HCT116 (cell line): ENCODE results near the gene PICK1. TPM values are rescaled to one million over a fixed set of nuclear protein-coding genes. Genes with fewer than 3 reads are reported as not detected.
A peak's percentile ranks its signal among the peaks of the same experiment; 100 is the strongest.

ENCODE experiments used
- ATAC-seq: fragments of 200-7000 bp; cut with Tn5 transposase; 2 replicates; pipeline ENCODE4 v1.9.1; 2020; ENCODE audit warnings: mild to moderate bottlenecking, moderate library complexity
- BruUV-seq: library from RNA; stranded (reverse); fragments of 400-500 nt; replicated peaks from 2 replicates; lab custom pipeline; 2021; lab: Mats Ljungman, UMichigan
- CTCF ChIA-PET: fragments of 300-600 bp; sonication (Branson Sonifier 250); formaldehyde crosslinking; loops from one replicate; lab custom pipeline; 2021; ENCODE audit warnings: antibody characterized with exemption; lab: Charles Lee
- POLR2A ChIA-PET: fragments of 300-600, 350-600 bp; sonication (Branson Sonifier 250); formaldehyde crosslinking; loops from one replicate; lab custom pipeline; 2021; ENCODE audit warnings: antibody characterized with exemption; lab: Charles Lee
- RAD21 ChIA-PET, 2 experiments: fragments of 300-600 bp; sonication (Branson Sonifier 250); formaldehyde crosslinking; loops; one replicate each; lab custom pipeline; 2023; ENCODE audit warnings: low total read pairs in 2 of 2; ENCODE audit not compliant: uncharacterized antibody in 2 of 2, unreplicated experiment in 2 of 2, low non-redundant PET in 1 of 2; lab: Charles Lee
- DNase-seq: peaks from one replicate; pipeline ENCODE4 v3.0.0-alpha.2; 2010; ENCODE audit warnings: low read depth, low spot score
- H2AFZ ChIP-seq: fragments of 200-600 bp; shearing (Covaris generic), sonication (generic); 2 replicates; pipeline ENCODE4 v1.6.1; 2017; ENCODE audit warnings: low read depth, mixed run types, mixed read lengths, antibody characterized with exemption, low read length; ENCODE audit not compliant: poor library complexity, severe bottlenecking
- H3K27ac ChIP-seq: 2 replicates; pipeline ENCODE4 v1.5.1; 2012; ENCODE audit warnings: low read depth, low read length
- H3K27me3 ChIP-seq: fragments of 200-600 bp; sonication (generic); 2 replicates; pipeline ENCODE4 v1.6.1; 2016; ENCODE audit warnings: mixed run types, low read length, mixed read lengths; ENCODE audit not compliant: insufficient read depth
- H3K36me3 ChIP-seq, 2 experiments: fragments of 200-500 bp in 1 of 2; fragments of 200-600 bp in 1 of 2; sonication (Bioruptor generic) in 1 of 2; sonication (generic) in 1 of 2; 2 replicates each; pipeline versions ENCODE4 v1.5.1 to v1.6.1; 2014 to 2016; ENCODE audit warnings: low read length in 2 of 2, inconsistent platforms in 1 of 2, mixed read lengths in 1 of 2, mixed run types in 1 of 2; ENCODE audit not compliant: insufficient read depth in 2 of 2, control insufficient read depth in 1 of 2
- H3K4me1 ChIP-seq, 2 experiments: fragments of 200-600 bp in 1 of 2; sonication (generic) in 1 of 2; 2 replicates each; pipeline versions ENCODE4 v1.5.1 to v1.6.1; 2012 to 2017; ENCODE audit warnings: low read length in 2 of 2, inconsistent platforms in 1 of 2, mild to moderate bottlenecking in 1 of 2, mixed read lengths in 1 of 2, mixed run types in 1 of 2, moderate library complexity in 1 of 2; ENCODE audit not compliant: insufficient read depth in 2 of 2, control insufficient read depth in 1 of 2
- H3K4me2 ChIP-seq: fragments of 200-600 bp; sonication (generic); 2 replicates; pipeline ENCODE4 v1.6.1; 2017; ENCODE audit warnings: mixed run types, low read length, mixed read lengths
- H3K4me3 ChIP-seq, 2 experiments: fragments of 200-600 bp in 1 of 2; sonication (generic) in 1 of 2; replicated peaks in 1 of 2; 2 replicates each; pipeline ENCODE4 v1.5.1; 2011 to 2016; ENCODE audit warnings: low read length in 2 of 2, control low read depth in 1 of 2, low read depth in 1 of 2, mild to moderate bottlenecking in 1 of 2, mixed read lengths in 1 of 2, mixed run types in 1 of 2
- H3K79me2 ChIP-seq: fragments of 200-600 bp; sonication (generic); 2 replicates; pipeline ENCODE4 v1.6.1; 2017; ENCODE audit warnings: mild to moderate bottlenecking, mixed run types, low read length, moderate library complexity, mixed read lengths; ENCODE audit not compliant: insufficient read depth
- H3K9ac ChIP-seq: fragments of 200-600 bp; sonication (generic); 2 replicates; pipeline ENCODE4 v1.6.1; 2016; ENCODE audit warnings: low read length, mixed read lengths
- H3K9me2 ChIP-seq: fragments of 200-600 bp; sonication (generic), shearing (Covaris generic); 2 replicates; pipeline ENCODE4 v1.6.1; 2017; ENCODE audit warnings: mixed run types, mild to moderate bottlenecking, moderate library complexity; ENCODE audit not compliant: insufficient read depth
- H3K9me3 ChIP-seq, 2 experiments: fragments of 200-500 bp in 1 of 2; fragments of 200-600 bp in 1 of 2; sonication (Bioruptor generic) in 1 of 2; sonication (generic) in 1 of 2; 2 replicates each; pipeline ENCODE4 v1.6.1; 2014 to 2017; ENCODE audit warnings: low read length in 2 of 2, mixed read lengths in 2 of 2, inconsistent platforms in 1 of 2, low read depth in 1 of 2, mild to moderate bottlenecking in 1 of 2, mixed run types in 1 of 2, moderate library complexity in 1 of 2; ENCODE audit not compliant: control insufficient read depth in 1 of 2, insufficient read depth in 1 of 2
- H4K20me1 ChIP-seq: fragments of 200-600 bp; sonication (generic), shearing (Covaris generic); 2 replicates; pipeline ENCODE4 v1.6.1; 2017; ENCODE audit warnings: mixed run types, mild to moderate bottlenecking, moderate library complexity; ENCODE audit not compliant: insufficient read depth
- CBX3 ChIP-seq: IDR thresholded peaks from 2 replicates; pipeline ENCODE4 v1.6.1; 2012; ENCODE audit warnings: low read depth
- CTCF ChIP-seq, 3 experiments: fragments of 200-600 bp in 1 of 3; sonication (generic) in 1 of 3; IDR thresholded peaks in 2 of 3; conservative IDR thresholded peaks in 1 of 3; 2 replicates each; pipeline ENCODE4 v1.5.1; 2012 to 2017; ENCODE audit warnings: low read depth in 2 of 3, low read length in 2 of 3, antibody characterized with exemption in 1 of 3, borderline replicate concordance in 1 of 3, control low read depth in 1 of 3, mild to moderate bottlenecking in 1 of 3, mixed read lengths in 1 of 3, mixed run types in 1 of 3, moderate library complexity in 1 of 3; ENCODE audit not compliant: insufficient read depth in 1 of 3
- MAX ChIP-seq: IDR thresholded peaks from 2 replicates; pipeline ENCODE4 v1.6.1; 2012
- POLR2AphosphoS5 ChIP-seq: IDR thresholded peaks from 2 replicates; pipeline ENCODE4 v1.6.1; 2011; ENCODE audit warnings: mild to moderate bottlenecking, low read depth, low read length, moderate library complexity
- RAD21 ChIP-seq: IDR thresholded peaks from 2 replicates; pipeline ENCODE4 v1.6.1; 2012; ENCODE audit warnings: low read depth, mild to moderate bottlenecking
- SRF ChIP-seq: IDR thresholded peaks from 2 replicates; pipeline ENCODE4 v1.6.1; 2012; ENCODE audit warnings: low read depth
- TCF7L2 ChIP-seq: IDR thresholded peaks from 2 replicates; pipeline ENCODE4 v1.7.0; 2011; ENCODE audit warnings: borderline replicate concordance, inconsistent platforms; ENCODE audit not compliant: insufficient read depth, insufficient read length; ENCODE audit errors: extremely low read depth
- YY1 ChIP-seq: IDR thresholded peaks from 2 replicates; pipeline ENCODE4 v1.6.1; 2011; ENCODE audit warnings: low read length, low read depth, moderate library complexity, mild to moderate bottlenecking; ENCODE audit not compliant: insufficient replicate concordance; ENCODE audit errors: extremely low read depth
- intact Hi-C: fragments of 100-400 bp; cut with micrococcal nuclease; formaldehyde crosslinking; loops from 2 replicates; pipeline ENCODE4 v1.10.0; 2022
- total RNA-seq: library from RNA; stranded (reverse); gene quantifications from one replicate; pipeline ENCODE4 v1.2.1, GENCODE V29; 2021; ENCODE audit not compliant: unreplicated experiment

The PICK1 gene
- total RNA-seq, 1 experiment from 2014 or later = 40.0 TPM

- POLR2A ChIA-PET = interaction anchor here (0.6 kb wide), 1 partner anchor 470 kb away, joined by 4 read pairs; no protein-coding TSS in a partner anchor
- no peaks in the 10 kb centered on the region for H3K9me3 ChIP-seq
- H3K79me2 ChIP-seq = no peaks in the 10 kb centered on the region
- H3K4me3 ChIP-seq = no peak overlapping the region
- RAD21 ChIA-PET = interaction anchor here (0.6 to 1.2 kb wide), 6 partner anchors 41 to 478 kb away, joined by 3 to 5 read pairs (median 4); partner anchors contain the start of gene PICK1 (in 1 of the 2)
- H3K36me3 ChIP-seq = no peaks in the 10 kb centered on the region
- no peaks in the 10 kb centered on the region for H3K27me3 ChIP-seq
- no peak overlapping the region for H2AFZ ChIP-seq
- no peaks in the 10 kb centered on the region for H3K9me2 ChIP-seq
- no peak overlapping the region for H3K4me2 ChIP-seq
- DNase-seq (peak; percentile 15), ATAC-seq (peak; percentile 91)
- CTCF ChIA-PET = interaction anchor here (0.6 to 3.0 kb wide), 9 partner anchors 9 to 133 kb away, joined by 3 to 11 read pairs (median 6); no protein-coding TSS in a partner anchor
- BruUV-seq = no TSS peak
- H3K27ac ChIP-seq = no peak overlapping the region
- H3K4me1 ChIP-seq = peaks cover 3 to 11% of the 10 kb centered on the region in 2 experiments; a peak in 2 of 4 replicates
- no peaks in the 10 kb centered on the region for H4K20me1 ChIP-seq
- intact Hi-C loops = no loop called here
- TF ChIP-seq CTCF (IDR thresholded peaks at IDR 0.05 in 2 of 3, conservative IDR thresholded peaks at IDR 0.05 in 1 of 3; ENCODE audit: borderline replicate concordance in 1 of 3, insufficient read depth in 1 of 3, low read depth in 2 of 3, low read length in 2 of 3) (peak; percentile 47 to 78 (median 68); a peak in 5 of 6 replicates), YY1 (no peak), SRF (no peak), RAD21 (peak; percentile 65), CBX3 (peak; percentile 50; the same call in 1 of the 2 replicates), TCF7L2 (no peak), MAX (peak; percentile 94), POLR2AphosphoS5 (no peak)
- no peak overlapping the region for H3K9ac ChIP-seq
Observed at GRCh38 chr22:38097557-38098409, 40.6 kb downstream of the PICK1 start.
